ENCODE results near the gene SEMA3E.

SEMA3E gene

DNA sequence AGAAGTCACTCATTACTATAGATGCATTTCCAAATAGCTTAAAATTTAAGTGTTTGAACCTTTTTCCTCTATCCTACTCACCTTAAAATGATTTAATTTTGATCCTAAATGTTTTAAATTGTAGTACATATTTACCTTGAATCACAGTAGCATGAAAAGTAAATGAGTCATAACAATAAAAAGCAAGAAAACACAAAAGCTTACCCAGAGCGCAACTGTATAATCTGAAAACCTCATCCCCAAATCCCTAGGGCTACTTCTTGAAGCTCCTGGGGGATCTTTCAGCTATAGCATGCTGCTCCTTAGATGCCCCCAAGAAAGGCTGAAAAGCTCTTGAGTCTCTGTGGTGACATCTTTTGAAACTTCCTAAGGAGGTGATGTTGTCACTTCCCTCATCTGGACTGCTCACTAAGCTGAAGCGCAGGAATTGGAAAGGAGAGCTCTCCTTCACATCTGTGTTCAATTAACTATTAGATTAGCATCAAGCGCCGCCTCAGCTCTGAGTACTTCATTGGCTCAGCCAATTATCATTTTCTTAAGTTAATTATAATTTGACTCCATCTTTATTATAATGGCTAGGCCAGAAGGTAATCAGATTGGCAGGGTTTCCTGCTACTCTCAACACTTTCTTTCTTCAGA is 60.2 kb downstream of the SEMA3E start:
- H2AFZ ChIP-seq (ENCODE audit: low read length) = no peak overlapping the region
- H3K4me1 ChIP-seq (ENCODE audit: insufficient read depth, low read length, poor library complexity, severe bottlenecking) = no peaks in the 10 kb centered on the region
- no peak for TF ChIP-seq CTCF (conservative IDR thresholded peaks at IDR 0.05; ENCODE audit: low read length)
- no peak for TF ChIP-seq EZH2phosphoT487 (IDR thresholded peaks at IDR 0.05; ENCODE audit: borderline replicate concordance)
- H3K79me2 ChIP-seq (ENCODE audit: insufficient read depth, low read length) = no peaks in the 10 kb centered on the region
- H3K4me2 ChIP-seq (ENCODE audit: low read depth, low read length, poor library complexity, severe bottlenecking) = no peak overlapping the region
- H3K27me3 ChIP-seq (ENCODE audit: insufficient read depth, low read length, poor library complexity, severe bottlenecking) = no peaks in the 10 kb centered on the region
- H3F3A ChIP-seq (ENCODE audit: low read depth) = no peaks in the 10 kb centered on the region
- no peak overlapping the region for H3K4me3 ChIP-seq (ENCODE audit: low read length, poor library complexity, severe bottlenecking)
- no peaks in the 10 kb centered on the region for H3K9me3 ChIP-seq (ENCODE audit: insufficient read depth, low read depth, low read length)
- H3K36me3 ChIP-seq (ENCODE audit: insufficient read depth, low read length) = no peaks in the 10 kb centered on the region
- no peaks in the 10 kb centered on the region for H4K20me1 ChIP-seq (ENCODE audit: insufficient read depth, low read length, poor library complexity, severe bottlenecking)
- no peak overlapping the region for H3K9ac ChIP-seq (ENCODE audit: low read depth, low read length, poor library complexity, severe bottlenecking)
- no peaks in the 10 kb centered on the region for H3K9me2 ChIP-seq (replicated peaks; ENCODE audit: low read depth, low read length)

GRCh38 chr7:83586281-83586680 is 62.7 kb downstream of the SEMA3E start:
- no peak for TF ChIP-seq EZH2phosphoT487 (IDR thresholded peaks at IDR 0.05; ENCODE audit: borderline replicate concordance)
- no peak for TF ChIP-seq CTCF (conservative IDR thresholded peaks at IDR 0.05; ENCODE audit: low read length)
- no peaks in the 10 kb centered on the region for H3K9me3 ChIP-seq (ENCODE audit: insufficient read depth, low read depth, low read length)
- no peaks in the 10 kb centered on the region for H3F3A ChIP-seq (ENCODE audit: low read depth)
- H4K20me1 ChIP-seq (ENCODE audit: insufficient read depth, low read length, poor library complexity, severe bottlenecking) = no peaks in the 10 kb centered on the region
- no peak overlapping the region for H3K9ac ChIP-seq (ENCODE audit: low read depth, low read length, poor library complexity, severe bottlenecking)
- no peaks in the 10 kb centered on the region for H3K4me1 ChIP-seq (ENCODE audit: insufficient read depth, low read length, poor library complexity, severe bottlenecking)
- H3K4me3 ChIP-seq (ENCODE audit: low read length, poor library complexity, severe bottlenecking) = no peak overlapping the region
- H3K27me3 ChIP-seq (ENCODE audit: insufficient read depth, low read length, poor library complexity, severe bottlenecking) = no peaks in the 10 kb centered on the region
- no peak overlapping the region for H2AFZ ChIP-seq (ENCODE audit: low read length)
- H3K36me3 ChIP-seq (ENCODE audit: insufficient read depth, low read length) = no peaks in the 10 kb centered on the region
- no peak overlapping the region for H3K4me2 ChIP-seq (ENCODE audit: low read depth, low read length, poor library complexity, severe bottlenecking)
- H3K9me2 ChIP-seq (replicated peaks; ENCODE audit: low read depth, low read length) = no peaks in the 10 kb centered on the region
- H3K79me2 ChIP-seq (ENCODE audit: insufficient read depth, low read length) = no peaks in the 10 kb centered on the region

DNA sequence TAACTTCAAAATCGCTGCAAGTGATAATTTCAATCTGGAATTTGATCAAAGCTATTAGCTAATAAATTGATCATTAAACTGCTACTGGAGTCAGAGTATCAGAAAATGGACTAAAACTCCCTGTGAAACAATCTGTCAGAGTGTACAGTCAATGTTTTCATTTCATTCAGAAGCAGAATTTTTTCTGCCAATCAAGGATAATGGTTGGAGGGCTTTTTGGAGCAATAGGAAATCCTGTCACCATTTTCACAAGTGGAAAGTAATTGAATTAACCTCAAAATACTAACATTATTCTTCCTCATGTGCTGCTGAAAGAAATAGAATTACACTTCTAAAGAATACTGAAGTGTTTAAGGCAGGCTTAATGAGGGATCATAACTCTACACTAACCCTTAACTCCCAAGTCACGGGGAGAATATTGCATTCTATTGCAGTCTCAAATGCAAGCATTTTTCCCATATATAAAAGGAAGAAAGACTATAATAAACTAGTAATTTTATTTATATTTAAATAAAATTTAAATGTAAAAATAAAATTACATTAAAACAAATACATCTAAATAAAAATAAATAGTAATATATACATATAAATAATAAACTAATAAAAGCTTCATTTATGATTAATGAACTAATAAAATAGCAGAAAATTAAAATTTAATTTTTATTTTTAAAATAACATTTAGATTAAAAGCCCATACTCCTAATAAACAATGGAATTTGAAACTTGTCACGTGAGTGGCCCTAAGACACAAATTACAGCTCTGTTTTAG is 67.1 kb downstream of the SEMA3E start:
- H3K9me3 ChIP-seq (ENCODE audit: insufficient read depth, low read depth, low read length) = no peaks in the 10 kb centered on the region
- no peaks in the 10 kb centered on the region for H4K20me1 ChIP-seq (ENCODE audit: insufficient read depth, low read length, poor library complexity, severe bottlenecking)
- no peaks in the 10 kb centered on the region for H3K27me3 ChIP-seq (ENCODE audit: insufficient read depth, low read length, poor library complexity, severe bottlenecking)
- no peaks in the 10 kb centered on the region for H3K9me2 ChIP-seq (replicated peaks; ENCODE audit: low read depth, low read length)
- no peaks in the 10 kb centered on the region for H3K79me2 ChIP-seq (ENCODE audit: insufficient read depth, low read length)
- no peak overlapping the region for H2AFZ ChIP-seq (ENCODE audit: low read length)
- H3K4me2 ChIP-seq (ENCODE audit: low read depth, low read length, poor library complexity, severe bottlenecking) = no peak overlapping the region
- no peaks in the 10 kb centered on the region for H3K4me1 ChIP-seq (ENCODE audit: insufficient read depth, low read length, poor library complexity, severe bottlenecking)
- H3K9ac ChIP-seq (ENCODE audit: low read depth, low read length, poor library complexity, severe bottlenecking) = no peak overlapping the region
- TF ChIP-seq CTCF (conservative IDR thresholded peaks at IDR 0.05; ENCODE audit: low read length) (no peak), EZH2phosphoT487 (IDR thresholded peaks at IDR 0.05; ENCODE audit: borderline replicate concordance) (no peak)
- H3F3A ChIP-seq (ENCODE audit: low read depth) = no peaks in the 10 kb centered on the region
- no peaks in the 10 kb centered on the region for H3K36me3 ChIP-seq (ENCODE audit: insufficient read depth, low read length)
- H3K4me3 ChIP-seq (ENCODE audit: low read length, poor library complexity, severe bottlenecking) = no peak overlapping the region
